Measurements from ENCODE around the gene DIAPH2.

Gene DIAPH2

GRCh38 chrX:97211070-97211469 is 526.4 kb downstream of the DIAPH2 start:
- DNase-seq, result no peak

- no peak for DNase-seq
These were observed 530.5 kb downstream of the DIAPH2 start for GRCh38 chrX:97215186-97215585.

DNA sequence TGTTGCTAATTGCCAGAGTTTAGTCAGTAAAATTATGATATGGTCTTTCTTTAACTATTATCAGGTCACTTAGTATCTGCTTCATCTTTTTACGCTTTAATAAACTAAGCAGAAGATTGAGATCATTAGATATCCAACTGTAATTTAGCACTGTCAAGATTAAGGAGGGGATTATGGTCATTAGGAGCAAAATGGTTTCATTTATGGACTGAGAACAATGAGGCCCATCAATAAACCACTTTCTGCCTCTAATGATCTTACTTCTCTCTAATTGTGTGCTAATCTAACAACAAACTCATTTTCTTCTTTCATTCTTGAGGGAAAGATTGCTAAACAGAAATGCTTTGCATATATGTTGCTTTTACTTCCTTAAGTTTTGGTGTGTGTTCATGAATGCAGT is 539.5 kb downstream of the DIAPH2 start:
- peak; percentile 27 for DNase-seq

GRCh38 chrX:97229318-97229717 is 544.7 kb downstream of the DIAPH2 start:
- DNase-seq, result peak; percentile 48

GRCh38 chrX:97230948-97231347 is 546.3 kb downstream of the DIAPH2 start:
- no peak for DNase-seq

GRCh38 chrX:97234471-97235081 is 549.9 kb downstream of the DIAPH2 start:
- no peak for DNase-seq

DNA sequence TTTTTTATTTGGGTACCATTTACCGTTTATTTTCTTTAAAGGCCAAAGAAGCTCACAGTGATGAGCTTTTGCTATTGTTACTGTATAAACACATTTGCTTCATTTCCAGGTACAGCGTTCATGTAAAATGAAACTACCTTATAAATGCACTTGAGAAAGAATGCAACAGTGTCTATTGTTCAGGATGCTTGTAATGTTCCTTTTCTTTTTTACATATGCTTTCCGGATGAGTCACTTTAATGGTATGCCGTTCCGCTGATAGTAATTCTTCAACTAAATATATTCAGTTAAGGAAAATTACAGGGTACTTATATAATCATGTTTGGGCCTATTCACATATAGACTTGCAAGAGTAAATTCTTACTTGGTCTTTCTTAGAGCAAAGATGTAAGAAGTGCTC is 554.0 kb downstream of the DIAPH2 start:
- DNase-seq, result no peak

- DNase-seq, result no peak
These were observed 567.5 kb downstream of the DIAPH2 start for GRCh38 chrX:97252111-97252510.

DNA sequence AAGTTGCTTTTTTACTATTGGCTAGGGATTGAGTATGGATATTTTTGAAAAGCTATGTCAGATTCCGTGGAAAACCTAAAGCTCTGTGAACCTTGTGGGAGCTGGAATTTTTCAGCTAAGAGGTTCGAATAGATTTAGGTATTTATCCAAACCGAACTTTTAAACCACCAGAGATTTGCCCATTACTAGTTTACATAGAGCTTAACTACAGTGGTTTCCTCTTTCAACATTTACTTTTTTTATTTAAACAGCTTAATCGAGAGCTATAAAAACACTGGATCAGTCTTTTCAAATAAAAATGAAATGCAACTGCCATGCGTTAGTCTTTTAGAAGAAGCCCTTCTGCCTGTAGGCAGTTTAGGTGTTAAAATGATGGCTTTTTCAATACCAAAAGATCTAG is 576.0 kb downstream of the DIAPH2 start:
- DNase-seq, result no peak

GRCh38 chrX:97266406-97267121 is 581.9 kb downstream of the DIAPH2 start:
- DNase-seq, result no peak

DNA sequence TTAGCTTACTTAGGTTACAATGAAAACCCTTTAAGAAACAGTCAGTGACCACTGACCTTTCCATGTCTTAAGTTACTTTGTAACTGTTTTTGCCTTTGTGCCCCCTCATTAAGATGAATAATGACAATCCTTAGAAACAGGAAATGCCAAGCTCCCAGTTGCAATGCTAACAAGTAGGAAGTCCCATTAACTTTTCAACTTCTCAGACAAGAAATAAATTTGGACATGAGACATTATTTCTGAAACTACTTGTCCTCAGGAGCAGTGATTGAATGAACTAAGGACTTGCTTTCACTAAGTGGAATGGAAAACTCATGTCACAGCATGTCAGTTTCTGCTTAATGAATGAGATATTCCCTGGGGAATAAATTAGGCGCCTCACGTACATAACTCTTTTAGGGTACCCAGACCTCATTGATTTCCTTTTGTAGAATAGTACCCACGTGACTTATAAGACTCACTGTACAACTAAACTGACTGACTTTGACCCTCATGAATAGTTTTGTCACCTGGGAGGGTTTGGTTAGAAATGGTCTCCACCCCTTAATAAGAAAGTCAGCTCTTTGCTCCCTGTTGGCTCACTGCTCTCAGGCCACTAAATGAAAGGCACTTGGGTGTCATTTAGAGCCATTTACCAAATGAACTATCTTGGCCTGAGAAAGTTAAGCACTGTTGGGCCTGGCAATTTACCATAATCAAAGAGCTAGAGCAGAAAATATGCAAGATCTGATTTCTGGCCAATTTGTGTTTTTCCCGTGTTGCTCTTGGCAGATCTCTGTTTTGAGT is 582.9 kb downstream of the DIAPH2 start:
- no peak for DNase-seq

GRCh38 chrX:97268182-97268680 is 583.6 kb downstream of the DIAPH2 start:
- no peak for DNase-seq

DNA sequence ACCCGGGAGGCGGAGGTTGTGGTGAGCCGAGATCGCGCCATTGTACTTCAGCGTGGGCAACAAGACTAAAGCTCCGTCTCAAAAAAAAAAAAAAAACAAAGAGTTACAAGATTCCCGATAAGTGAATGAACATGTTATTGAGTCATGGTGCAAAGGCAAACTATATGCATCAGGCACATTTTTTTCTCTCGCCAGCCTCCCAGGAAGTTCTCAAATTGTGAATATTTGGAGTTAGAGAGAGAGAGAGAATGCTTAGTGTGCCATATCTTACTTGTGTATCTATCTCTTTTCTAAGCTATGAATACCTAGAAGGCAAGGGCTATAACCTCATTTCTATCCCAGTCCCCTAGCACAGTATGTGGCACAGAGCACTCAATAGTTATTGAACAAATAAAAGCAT is 599.9 kb downstream of the DIAPH2 start:
- no peak for DNase-seq

DNA sequence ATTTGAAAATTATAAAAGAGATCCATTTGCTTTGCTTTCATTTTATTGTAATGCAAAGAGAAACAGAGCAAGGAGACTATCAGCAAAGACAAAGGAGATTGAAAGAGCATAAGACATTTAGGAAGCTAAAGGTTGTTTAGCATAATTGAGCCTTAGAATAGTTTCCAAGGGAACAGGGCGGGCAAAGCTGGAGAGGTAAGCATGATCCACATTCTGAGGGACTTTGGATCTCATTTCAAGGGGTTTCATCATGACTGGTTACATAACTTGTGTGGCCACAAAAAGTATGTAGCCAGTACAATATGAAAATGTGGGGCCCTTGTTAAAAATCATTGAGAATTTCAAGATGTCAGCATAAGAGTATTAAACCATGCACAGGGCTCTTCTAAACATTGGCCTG is 605.6 kb downstream of the DIAPH2 start:
- no peak for DNase-seq

DNA sequence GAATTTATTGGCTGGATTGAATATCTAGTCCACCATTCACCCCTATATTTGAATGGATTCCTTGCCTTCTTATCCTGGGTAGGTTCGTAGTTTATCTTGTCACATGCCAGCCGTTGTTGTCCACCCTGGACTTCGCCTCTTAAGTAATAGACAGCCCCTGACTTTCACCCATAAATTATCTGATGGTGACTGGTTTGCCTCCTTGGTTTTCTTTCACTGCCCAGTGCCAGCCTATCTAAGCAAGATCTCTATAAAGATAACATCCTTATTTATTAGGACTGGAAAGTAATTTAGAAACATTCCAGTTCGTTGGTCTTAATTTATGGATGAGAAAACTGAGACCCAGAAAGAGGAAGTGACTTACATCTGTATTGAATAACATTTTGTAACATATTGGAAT is 609.4 kb downstream of the DIAPH2 start:
- DNase-seq, result no peak

DNA sequence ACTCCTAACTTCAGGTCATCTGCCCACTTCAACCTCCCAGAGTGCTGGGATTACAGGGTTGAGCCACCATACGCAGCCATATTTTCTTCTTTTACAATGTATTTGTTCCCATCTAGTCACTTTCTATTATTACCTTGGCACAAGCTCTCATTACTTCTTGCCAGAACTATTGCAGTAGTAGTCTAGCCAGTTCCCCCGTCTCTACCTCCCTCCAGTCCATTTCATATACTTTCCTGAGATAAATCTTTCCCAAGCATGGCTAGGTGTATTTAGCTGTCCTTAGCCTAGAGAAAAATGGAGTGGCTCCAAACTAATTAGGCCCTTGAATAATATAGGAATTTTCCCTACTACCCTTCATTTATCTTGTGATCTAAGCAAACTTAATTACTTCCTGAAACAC is 611.3 kb downstream of the DIAPH2 start:
- no peak for DNase-seq

DNA sequence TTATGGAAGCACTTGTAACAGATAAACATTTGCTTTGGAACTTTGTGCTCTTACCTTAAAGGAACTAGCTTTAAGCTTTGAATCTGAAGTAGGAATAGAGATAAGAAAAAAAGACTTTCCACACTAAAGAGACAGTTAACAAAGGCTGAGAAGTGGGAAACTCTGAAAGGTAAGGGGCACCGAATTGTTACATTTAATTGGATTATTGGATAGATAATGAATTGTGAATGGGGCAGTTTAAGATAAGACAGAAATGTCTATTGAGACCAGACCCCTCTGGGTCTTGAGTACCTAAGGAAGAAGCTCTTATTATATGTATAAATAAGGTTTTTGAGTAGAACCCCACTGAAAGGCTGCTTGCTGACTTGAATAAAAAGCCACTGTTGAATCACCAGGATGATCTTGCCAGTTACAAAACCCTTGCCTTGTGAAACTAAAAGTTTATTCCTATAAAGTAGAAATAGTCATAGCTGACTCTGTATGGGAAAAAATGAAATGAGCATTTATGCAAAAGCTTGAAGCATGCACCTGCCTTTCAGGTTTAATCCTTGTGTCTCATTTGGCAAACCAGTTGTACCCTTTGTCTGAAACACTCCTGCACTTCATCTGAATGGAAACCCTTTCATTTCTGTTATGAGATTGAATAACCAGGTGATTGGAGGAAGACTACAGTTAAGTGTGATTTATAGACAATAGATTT is 622.3 kb downstream of the DIAPH2 start:
- no peak for DNase-seq

DNA sequence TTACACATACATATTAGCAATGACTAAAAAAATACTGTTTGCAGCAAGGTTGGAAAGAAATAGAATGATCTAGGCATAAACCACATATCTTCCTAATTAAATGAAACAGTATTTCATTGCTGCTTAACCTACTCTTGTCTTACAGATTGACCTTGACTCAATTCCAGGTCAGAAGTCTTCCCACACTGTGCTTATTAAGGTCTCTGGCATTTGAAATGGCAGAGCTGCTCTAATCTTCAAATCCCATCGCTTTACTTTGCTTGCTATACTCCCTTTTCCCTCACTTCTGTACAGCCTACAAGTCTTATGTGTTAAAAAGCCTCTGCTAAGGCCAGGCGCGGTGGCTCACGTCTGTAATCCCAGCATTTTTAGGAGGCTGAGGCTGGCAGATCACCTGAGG is 623.5 kb downstream of the DIAPH2 start:
- no peak for DNase-seq

DNA sequence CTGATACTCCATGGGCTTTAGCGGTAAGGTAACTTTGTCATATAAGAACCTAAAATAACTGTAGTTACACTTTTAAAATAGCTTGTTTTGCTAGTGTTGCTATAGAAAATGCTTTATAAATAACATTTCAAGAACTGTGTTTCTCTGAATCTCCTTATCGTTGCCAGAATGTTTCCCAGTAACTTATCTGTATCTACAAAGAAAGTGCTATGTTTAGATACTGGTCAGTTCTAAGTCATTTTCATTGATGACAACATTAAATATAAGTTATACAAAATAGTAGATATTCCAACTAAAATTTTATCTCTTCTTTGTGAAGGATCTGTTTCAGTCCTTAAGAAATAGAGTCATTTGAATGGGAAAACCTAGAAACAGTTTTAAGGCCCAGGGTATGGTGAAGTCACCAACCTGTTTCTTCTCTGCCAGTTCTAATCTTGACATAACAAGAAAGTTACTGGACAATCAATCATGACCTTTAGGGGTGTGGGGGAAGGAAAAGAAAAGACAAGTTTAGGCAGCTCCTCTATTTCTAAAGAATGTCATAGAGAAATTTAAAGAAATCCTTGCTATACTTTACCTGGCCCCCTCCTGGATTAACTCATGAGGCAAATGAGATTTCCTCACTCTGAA is 625.0 kb downstream of the DIAPH2 start:
- DNase-seq, result no peak

- no peak for DNase-seq
These were observed 625.7 kb downstream of the DIAPH2 start for GRCh38 chrX:97310373-97310772.

DNA sequence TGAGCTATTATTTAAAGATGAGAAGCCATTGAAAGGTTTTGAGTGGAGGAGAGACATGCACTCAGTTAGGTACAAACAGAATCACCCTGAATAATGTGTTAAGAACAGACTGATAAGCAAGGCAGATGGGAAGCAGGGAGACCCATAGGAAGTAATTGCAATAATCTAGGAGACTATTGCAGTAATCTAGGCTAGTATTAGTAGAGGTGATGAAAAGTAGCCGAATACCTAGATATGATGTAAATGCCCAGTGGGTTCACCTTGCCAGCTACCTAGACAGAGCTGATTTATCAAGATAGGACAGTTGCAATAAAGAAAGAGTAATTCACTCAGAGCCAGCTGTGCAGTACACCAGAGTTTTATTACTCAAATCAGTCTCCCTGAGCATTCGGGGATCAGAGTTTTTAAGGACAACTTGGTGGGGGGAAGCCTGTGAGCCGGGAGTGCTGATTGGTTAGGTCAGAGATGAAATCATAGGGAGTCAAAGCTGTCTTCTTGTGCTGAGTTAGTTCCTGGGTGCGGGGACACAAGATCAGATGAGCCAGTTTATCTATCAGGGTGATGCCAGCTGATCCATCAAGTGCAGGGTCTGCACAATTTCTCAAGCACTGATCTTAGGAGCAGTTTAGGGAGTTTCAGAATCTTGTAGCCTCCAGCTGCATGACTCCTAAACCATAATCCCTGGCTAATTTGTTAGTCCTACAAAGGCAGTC is 626.6 kb downstream of the DIAPH2 start:
- no peak for DNase-seq

- no peak for DNase-seq
These were observed 629.7 kb downstream of the DIAPH2 start for GRCh38 chrX:97314345-97314744.

All from NCI-H524 treated with DMSO at 0.1 percent for 48 hours (cell line).